DOHH2 (cell line): ENCODE data around the gene NSMF.

Experiments used
- H3F3A ChIP-seq: fragments of 200-600 bp; sonication (generic), shearing (Covaris generic); 2 replicates; pipeline ENCODE4 v1.6.0; 2016; ENCODE audit warnings: antibody characterized with exemption, mild to moderate bottlenecking; ENCODE audit not compliant: control insufficient read depth, insufficient read depth
- H3K27ac ChIP-seq: fragments of 200-600 bp; sonication (generic); 2 replicates; pipeline ENCODE4 v1.5.1; 2014; ENCODE audit warnings: low read depth, mild to moderate bottlenecking, low read length, moderate library complexity
- H3K27me3 ChIP-seq: fragments of 200-600 bp; sonication (generic); 2 replicates; pipeline ENCODE4 v1.6.1; 2014; ENCODE audit warnings: mild to moderate bottlenecking, low read length, mixed read lengths; ENCODE audit not compliant: control insufficient read depth
- H3K36me3 ChIP-seq: fragments of 200-600 bp; sonication (generic); 2 replicates; pipeline ENCODE4 v1.6.1; 2014; ENCODE audit warnings: mild to moderate bottlenecking, low read length, moderate library complexity, mixed read lengths; ENCODE audit not compliant: control insufficient read depth
- H3K4me1 ChIP-seq: fragments of 200-600 bp; sonication (generic); 2 replicates; pipeline ENCODE4 v1.6.1; 2014; ENCODE audit warnings: mild to moderate bottlenecking, low read length, mixed read lengths; ENCODE audit not compliant: control insufficient read depth
- H3K4me2 ChIP-seq: fragments of 200-600 bp; sonication (generic); 2 replicates; pipeline ENCODE4 v1.6.0; 2014; ENCODE audit warnings: mild to moderate bottlenecking, low read length, moderate library complexity
- H3K4me3 ChIP-seq: fragments of 200-600 bp; sonication (generic); 2 replicates; pipeline ENCODE4 v1.5.1; 2014; ENCODE audit warnings: mild to moderate bottlenecking, low read length, mixed read lengths
- H3K79me2 ChIP-seq: fragments of 200-600 bp; sonication (generic); 2 replicates; pipeline ENCODE4 v1.6.1; 2014; ENCODE audit warnings: mild to moderate bottlenecking, low read length, mixed read lengths; ENCODE audit not compliant: control insufficient read depth
- H3K9me2 ChIP-seq: fragments of 200-600 bp; sonication (generic); replicated peaks from 2 replicates; pipeline ENCODE4 v1.6.1; 2014; ENCODE audit warnings: mild to moderate bottlenecking, low read length, mixed read lengths; ENCODE audit not compliant: control insufficient read depth
- H3K9me3 ChIP-seq: fragments of 200-600 bp; sonication (generic); 2 replicates; pipeline ENCODE4 v1.6.1; 2014; ENCODE audit warnings: antibody characterized with exemption, low read length, mixed read lengths; ENCODE audit not compliant: control insufficient read depth, insufficient read depth
- H4K20me1 ChIP-seq: fragments of 200-600 bp; sonication (generic); 2 replicates; pipeline ENCODE4 v1.6.0; 2014; ENCODE audit warnings: low read depth, mild to moderate bottlenecking, antibody characterized with exemption, low read length, moderate library complexity; ENCODE audit not compliant: control insufficient read depth, insufficient read depth
- EZH2phosphoT487 ChIP-seq: fragments of 200-600 bp; sonication (generic); IDR thresholded peaks from 2 replicates; pipeline ENCODE4 v1.6.1; 2017; ENCODE audit warnings: borderline replicate concordance, mild to moderate bottlenecking, antibody characterized with exemption, low read length, moderate library complexity, mixed read lengths
- TF ChIP-seq, protein P1 (sequence below): fragments of 200-600 bp; sonication (generic); IDR thresholded peaks from one replicate; pipeline ENCODE4 v1.5.1; 2014; ENCODE audit warnings: antibody characterized with exemption, mild to moderate bottlenecking, low read depth, low read length; ENCODE audit not compliant: poor library complexity, severe bottlenecking

NSMF gene

DNA sequence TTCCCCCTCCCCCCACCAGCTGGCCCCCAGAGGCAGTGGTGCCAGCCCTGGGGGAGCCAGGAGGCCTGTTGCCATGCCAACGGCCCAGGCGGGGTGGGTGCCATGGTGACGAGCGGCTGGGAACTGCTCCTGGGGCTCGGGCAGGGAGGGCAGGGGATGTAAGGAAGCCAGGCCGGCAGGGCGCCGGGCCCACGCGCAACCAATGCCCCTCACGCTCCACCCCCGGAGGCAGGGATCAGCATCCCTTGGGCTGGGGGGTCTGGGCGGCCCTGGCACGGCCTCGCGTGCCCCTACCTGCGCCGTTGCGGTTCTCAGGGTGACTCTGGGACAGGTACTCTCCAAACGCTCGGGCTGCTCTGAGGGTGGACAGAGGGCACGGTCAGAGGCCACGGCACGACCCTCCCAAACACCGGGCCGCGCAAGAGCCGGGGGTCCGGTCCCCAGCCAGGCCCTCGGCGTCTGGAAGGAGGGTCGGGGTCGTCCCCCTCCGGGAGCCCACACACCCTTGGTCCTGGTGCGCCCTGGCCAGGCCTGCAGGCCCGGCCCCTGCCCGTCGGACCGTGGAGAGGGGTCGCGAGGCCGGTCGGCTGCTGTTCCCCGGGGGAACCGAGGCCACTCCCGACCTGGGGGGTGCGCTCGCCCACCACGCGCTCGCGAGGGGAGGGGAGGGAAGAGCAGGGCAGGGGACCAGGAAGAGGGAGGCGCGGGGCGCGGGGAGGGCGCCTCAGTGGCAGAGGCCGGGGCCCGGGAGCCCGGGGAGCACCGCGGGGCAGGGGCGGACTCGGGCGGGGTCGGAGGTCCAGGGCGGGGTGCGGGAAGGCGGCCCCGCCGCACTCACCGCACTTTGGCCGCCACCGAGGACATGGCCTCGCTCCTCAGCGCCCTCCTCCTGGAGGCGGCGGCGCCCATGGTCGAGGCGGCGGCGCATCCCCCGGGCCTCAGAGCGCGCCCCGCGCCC is 661 bp downstream of the NSMF start:
- Histone ChIP-seq H3K27ac (no peak overlapping the region), H3F3A (no peaks in the 10 kb centered on the region), H3K9me3 (no peaks in the 10 kb centered on the region), H3K27me3 (no peaks in the 10 kb centered on the region), H3K4me1 (peaks cover 89% of the 10 kb centered on the region), H4K20me1 (no peaks in the 10 kb centered on the region; the same call in 1 of the 2 replicates), H3K36me3 (peaks cover 47% of the 10 kb centered on the region), H3K79me2 (peaks cover 20% of the 10 kb centered on the region), H3K4me3 (peak overlapping the region; percentile 88), H3K4me2 (peak overlapping the region; percentile 86), H3K9me2 (no peaks in the 10 kb centered on the region)
- TF ChIP-seq, protein P1, sequence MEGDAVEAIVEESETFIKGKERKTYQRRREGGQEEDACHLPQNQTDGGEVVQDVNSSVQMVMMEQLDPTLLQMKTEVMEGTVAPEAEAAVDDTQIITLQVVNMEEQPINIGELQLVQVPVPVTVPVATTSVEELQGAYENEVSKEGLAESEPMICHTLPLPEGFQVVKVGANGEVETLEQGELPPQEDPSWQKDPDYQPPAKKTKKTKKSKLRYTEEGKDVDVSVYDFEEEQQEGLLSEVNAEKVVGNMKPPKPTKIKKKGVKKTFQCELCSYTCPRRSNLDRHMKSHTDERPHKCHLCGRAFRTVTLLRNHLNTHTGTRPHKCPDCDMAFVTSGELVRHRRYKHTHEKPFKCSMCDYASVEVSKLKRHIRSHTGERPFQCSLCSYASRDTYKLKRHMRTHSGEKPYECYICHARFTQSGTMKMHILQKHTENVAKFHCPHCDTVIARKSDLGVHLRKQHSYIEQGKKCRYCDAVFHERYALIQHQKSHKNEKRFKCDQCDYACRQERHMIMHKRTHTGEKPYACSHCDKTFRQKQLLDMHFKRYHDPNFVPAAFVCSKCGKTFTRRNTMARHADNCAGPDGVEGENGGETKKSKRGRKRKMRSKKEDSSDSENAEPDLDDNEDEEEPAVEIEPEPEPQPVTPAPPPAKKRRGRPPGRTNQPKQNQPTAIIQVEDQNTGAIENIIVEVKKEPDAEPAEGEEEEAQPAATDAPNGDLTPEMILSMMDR = no peak

DNA sequence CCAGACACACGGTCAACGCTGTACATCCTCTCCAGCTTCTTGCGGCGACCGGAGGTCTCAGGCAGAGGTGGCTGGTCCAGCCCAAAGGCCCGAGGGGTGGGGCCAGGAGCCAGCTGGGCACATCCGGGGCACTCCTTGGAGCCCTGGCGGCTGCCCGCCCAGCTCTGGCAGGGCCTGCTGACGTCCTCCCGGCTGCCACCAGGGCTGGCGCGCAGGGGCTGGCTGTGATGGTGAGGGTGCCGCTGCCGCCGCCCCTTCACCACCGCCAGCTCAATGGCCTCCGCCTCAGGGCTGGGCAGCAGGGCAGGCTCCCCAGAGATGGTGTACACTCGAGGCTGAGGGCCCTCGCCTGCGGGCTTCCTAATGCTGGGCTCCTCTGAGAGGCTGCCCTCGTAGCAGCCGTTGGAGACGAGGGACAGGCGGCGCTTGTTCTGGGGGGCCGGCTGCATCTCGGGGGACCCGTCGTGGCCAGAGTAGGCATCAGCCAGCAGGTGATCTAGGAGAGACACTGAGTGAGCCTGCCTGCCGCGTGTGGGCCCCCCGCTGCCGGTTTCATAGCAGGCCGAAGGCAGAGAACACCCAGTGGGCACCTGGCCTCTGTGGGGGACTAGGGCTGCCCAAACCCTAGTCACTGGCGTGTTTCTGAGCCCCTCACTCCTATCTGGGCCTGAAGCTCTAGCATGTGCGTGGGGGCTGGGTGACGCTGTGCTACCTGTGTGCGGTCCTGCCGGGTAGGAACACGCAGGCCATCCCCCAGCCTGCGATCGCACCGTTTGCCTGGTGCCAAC is 1.5 kb downstream of the NSMF start:
- Histone ChIP-seq H3K27me3 (no peaks in the 10 kb centered on the region), H3K36me3 (peaks cover 56% of the 10 kb centered on the region), H4K20me1 (no peaks in the 10 kb centered on the region; the same call in 1 of the 2 replicates), H3K4me2 (peak overlapping the region; percentile 86), H3K27ac (no peak overlapping the region), H3K9me2 (no peaks in the 10 kb centered on the region), H3F3A (no peaks in the 10 kb centered on the region), H3K9me3 (no peaks in the 10 kb centered on the region), H3K4me3 (peak overlapping the region; percentile 88), H3K4me1 (peaks cover 86% of the 10 kb centered on the region), H3K79me2 (peaks cover 20% of the 10 kb centered on the region)
- TF ChIP-seq EZH2phosphoT487 = no peak
- TF ChIP-seq, protein P1 = no peak

DNA sequence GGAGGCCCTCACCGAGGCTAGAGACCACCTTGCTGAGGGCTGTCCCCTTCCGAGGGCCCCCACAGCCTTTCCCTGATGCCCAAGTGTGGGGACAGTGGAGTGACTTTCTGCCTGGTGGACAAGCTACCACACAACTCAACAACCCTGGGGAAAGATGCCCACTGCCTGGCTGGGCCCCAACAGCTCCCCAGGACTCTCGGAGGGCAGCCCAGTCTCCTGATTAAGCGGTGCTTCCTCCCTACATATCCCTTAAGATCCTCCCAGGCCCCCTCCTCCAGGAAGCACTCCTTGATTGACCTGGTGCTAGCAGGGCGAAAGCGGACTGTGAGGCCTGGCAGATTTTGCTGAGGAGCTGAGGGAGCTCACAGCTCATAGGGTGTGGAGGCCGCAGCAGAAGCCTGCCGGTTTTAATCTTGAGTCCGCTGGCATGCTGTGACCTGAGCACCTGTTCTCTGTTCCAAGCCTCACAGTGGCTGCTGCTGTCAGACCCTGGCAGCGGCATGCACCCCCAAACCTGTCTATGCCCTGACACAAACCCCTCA is 2.2 kb downstream of the NSMF start:
- peak overlapping the region; percentile 86 for H3K4me2 ChIP-seq
- H3K9me2 ChIP-seq = no peaks in the 10 kb centered on the region
- H3K36me3 ChIP-seq = peaks cover 62% of the 10 kb centered on the region
- no peaks in the 10 kb centered on the region for H3K9me3 ChIP-seq
- H3K4me1 ChIP-seq = peaks cover 86% of the 10 kb centered on the region
- no peaks in the 10 kb centered on the region; the same call in 1 of the 2 replicates for H4K20me1 ChIP-seq
- no peak overlapping the region for H3K27ac ChIP-seq
- H3F3A ChIP-seq = no peaks in the 10 kb centered on the region
- H3K4me3 ChIP-seq = peak overlapping the region; percentile 3; the same call in 1 of the 2 replicates
- TF ChIP-seq, protein P1 = no peak
- TF ChIP-seq EZH2phosphoT487 = no peak
- no peaks in the 10 kb centered on the region for H3K27me3 ChIP-seq
- H3K79me2 ChIP-seq = peaks cover 20% of the 10 kb centered on the region
